HG02973 (cell line): Measurements from ENCODE around the gene LAPTM4A.
"Not testable (repeated sequence)": the region's sequence is repeated elsewhere in the genome, so short reads cannot be mapped to it uniquely, and the experiment has no call there.

ENCODE experiments used
- ATAC-seq: cut with Tn5 transposase; IDR thresholded peaks from one replicate; pipeline ENCODE4 v1.9.1; 2021; ENCODE audit warnings: moderate library complexity; ENCODE audit not compliant: unreplicated experiment

LAPTM4A gene

DNA sequence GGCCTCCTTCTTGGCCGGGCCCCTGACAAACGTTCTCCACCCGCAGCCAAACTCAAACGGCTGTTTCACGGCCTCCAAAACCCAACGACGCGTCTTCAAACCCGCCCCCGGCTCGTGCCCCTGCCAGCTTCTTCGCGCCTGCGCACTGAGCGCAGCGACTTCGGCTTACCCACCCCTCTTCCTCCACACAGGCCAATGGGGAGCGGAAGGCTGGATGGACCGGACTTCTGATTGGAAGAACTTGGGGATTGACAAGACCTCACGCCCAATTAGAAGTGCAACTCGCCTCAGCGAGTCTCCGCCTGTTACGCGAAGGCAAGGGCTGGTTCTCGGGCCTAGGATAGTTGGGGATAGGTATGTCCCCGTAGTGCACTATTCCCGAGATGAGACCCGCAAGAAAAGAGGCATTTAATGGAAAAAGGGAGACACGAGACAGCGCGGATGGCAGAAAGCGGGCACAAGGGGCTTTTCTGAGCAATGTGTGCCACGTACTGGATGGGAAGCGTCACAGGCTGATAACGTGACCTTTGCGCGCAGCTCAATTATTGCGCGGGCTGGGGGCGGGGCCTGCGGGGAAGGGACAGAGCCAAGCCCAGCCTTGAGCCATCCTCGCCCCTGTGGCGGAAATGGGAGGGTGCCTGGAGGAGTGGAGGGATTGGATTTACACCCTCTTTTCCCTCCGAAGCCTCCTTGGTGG lies at the start of gene LAPTM4A:
Gene LAPTM4A (minus strand): TSS at position 97 of the 697 bp plus-strand sequence. CDS start 108 bp downstream, outside the sequence.
- ATAC-seq, result peak; percentile 96

DNA sequence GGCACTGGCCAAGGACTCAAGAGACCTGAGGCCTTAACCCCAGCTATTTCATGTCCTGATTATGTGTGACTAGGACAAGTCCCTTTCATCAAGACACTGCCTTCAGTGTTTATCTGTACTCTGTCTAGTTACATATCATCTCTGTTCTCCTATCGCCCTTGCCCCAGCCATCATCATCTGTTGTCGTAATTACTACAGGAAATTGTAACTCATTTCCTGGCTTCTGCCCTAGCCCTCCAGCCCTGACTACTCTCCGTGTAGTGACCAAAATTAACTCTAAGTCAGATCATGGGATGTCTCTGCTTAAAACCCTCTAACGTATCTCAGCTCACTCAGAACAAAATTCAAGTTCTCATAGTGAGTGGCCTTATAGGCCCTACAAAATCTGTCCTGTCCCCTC lies 49.3 kb upstream of the LAPTM4A start:
- ATAC-seq, result no peak

DNA sequence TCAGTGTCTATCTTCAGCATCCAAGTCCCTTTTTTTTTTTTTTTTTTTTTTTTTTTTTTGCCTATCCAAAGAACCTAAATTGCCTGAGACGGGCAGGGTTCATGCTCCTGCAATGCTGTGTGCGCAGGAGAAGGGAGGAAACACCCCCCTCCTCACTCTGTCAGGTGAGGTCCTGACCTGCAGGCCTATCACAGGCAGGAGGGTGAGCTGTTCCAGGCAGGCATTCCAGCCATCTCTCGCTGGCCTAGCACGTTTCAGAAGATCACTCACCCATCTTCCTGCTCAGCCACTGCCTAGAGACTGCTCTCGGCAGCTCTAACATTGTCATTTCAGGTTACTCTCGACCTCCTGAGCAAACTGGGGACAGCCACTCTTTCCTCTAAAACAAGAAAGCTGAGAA lies 48.4 kb upstream of the LAPTM4A start:
- no peak for ATAC-seq

DNA sequence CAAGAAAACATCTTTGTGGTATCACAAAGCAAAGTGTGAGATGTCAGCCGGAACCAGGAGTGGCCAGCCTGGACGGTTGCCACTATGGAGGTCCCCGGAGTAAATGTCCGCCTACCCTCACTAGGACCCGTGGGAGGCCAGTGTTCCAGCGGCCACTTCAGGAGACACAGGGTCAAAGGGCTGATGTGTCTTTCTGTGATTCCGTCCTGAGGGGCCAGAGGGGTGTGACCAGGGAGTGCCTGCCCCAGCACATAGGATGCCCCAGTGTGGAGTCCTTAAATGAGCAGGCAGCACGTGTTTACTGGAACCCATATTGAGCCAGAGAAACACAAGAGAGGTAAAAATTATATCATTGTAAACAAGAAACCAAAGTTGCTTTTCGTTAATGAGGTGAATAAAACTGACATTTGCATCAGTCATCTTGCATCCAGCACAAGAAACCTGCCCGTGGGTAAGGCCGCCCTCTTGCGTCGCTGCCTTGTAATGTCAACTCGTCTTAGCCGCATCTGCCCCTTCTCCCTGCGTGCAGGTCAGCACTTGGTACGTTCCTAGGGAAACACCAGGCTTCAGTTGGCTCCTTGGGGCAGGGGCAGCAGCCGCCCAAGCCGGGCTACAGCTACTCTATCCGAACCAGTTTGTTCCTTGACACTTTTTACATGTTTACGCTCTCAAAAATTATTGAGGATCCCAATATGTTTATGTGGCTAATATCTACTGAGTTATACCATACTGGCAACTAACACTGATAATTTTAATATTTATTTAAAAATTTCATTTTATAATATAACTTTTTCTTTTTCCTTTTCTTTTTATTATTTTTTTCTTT lies 46.7 kb upstream of the LAPTM4A start:
- peak; percentile 89 for ATAC-seq

DNA sequence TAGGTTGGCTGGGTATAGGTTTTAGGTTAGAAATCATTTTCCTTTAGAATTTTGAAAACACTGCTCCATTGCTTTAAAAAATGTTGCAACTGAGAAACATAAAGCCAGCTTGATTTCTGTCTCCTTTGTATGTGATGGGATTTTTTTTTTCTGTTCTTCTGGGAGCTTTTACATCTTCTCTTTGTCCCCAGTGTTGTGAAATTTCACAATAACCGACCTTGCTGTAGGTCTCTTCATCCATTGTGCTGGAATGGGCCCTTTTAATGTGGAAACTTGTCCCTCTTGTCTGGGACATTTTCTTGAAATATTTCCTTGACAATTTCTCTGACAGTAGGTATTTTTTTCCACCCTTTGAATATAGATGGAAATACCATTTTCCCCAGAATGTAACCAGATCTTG lies 44.0 kb upstream of the LAPTM4A start:
- ATAC-seq, result no peak

DNA sequence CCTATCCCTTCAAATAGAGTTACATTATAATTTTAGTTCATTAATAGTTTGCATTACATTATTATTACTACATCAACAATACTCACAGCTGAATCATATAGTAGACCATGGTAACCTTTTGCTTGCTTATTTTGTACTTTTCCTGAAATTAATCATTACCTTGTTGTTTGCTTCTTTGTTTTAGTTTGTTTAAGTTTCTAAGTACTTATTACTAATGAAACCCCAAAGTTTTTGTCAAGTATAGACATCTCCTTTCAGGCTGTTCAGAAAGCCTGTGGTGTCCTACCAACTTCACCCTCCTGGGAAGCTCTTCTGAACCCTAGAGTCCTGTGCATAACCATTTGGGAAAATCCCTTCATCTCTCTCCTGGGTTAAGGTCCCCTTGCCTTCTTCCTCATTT lies 43.5 kb upstream of the LAPTM4A start:
- no peak for ATAC-seq

DNA sequence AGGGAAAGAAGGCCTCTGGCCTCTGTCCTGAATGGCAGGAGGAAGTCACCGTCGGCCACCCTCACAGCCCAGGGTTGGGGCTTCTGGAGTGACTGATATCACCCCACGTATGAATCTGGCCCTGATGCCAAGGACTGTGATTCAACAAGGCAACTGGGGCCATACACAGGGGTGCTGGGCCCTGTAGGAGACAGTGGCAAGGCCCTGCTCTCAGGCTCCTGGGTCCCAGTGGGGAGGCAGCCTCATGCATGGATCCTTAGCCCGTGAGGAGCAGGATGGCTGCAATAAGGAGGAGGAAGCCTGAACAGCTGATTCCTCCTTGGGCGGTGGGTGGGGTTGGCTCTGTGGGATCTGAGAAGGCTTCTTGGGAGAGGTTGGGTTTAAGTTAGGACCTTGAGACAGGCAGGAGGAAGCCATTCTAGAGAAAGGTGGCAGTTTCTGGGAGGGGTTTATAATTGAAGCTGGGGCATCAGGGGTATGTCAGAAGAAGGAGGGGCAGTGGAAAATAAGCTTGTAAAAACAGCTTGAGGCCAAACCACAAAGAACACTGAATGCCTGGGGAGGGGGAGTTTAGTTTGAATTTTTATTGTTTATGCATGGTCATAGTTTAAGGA lies 42.8 kb upstream of the LAPTM4A start:
- no peak for ATAC-seq

DNA sequence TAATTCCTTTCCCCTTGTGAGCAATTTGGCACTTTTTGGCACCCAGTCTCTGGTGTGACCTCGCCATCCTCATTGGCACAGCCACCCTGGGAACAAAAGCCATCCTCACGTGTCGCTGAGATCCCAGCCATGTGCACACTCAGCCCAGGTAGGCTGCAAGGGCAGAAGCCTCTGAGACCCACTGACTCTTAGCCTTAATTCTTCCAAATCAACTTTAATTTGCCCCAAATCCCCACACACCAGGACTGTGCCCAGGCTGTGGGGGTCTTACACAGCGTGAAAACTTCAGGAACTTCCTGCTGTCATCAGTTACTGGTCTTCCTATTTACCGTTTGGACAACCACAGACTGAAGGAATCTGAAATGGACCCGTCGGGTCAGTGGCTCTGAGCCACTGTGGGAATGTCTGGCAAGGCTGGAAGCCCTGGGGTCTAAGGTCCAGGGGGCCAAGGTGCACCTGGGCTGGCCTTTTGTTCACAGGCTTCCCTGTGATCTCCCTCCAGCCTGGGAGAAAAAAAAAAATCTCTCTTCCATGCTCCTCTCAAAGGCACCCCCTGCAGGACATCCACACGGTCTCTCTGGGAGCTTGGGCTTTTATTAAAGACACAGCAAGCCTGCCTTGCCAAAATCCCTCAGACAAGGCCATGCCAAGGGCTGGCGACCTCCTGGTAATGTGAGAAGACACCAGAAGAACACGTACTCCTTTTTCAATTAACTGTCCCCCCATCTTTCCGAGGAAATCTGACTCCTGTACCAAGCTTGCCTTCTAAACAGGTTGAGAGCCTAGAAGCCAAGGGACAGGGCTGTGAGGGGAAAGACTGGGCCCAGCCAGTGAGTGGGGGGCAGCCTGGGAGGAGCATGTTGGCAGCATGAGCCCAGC lies 42.1 kb upstream of the LAPTM4A start:
- no peak for ATAC-seq

DNA sequence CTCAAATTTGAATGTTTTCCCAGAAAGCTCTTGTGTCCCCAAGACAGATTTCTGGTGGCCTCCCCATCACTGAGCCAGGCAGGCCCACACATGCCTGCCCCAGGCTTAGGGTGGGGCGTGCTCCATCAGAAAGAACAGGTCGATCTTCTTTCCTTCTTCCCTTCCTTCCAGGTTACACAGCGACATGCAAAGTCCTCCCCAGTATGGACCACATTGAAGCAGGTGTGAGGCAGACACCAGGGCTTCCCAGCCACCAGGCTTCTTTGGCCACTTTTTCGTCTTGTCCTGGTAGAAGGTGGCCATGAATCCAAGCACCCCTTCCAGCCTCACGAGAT lies 41.4 kb upstream of the LAPTM4A start:
- no peak for ATAC-seq

DNA sequence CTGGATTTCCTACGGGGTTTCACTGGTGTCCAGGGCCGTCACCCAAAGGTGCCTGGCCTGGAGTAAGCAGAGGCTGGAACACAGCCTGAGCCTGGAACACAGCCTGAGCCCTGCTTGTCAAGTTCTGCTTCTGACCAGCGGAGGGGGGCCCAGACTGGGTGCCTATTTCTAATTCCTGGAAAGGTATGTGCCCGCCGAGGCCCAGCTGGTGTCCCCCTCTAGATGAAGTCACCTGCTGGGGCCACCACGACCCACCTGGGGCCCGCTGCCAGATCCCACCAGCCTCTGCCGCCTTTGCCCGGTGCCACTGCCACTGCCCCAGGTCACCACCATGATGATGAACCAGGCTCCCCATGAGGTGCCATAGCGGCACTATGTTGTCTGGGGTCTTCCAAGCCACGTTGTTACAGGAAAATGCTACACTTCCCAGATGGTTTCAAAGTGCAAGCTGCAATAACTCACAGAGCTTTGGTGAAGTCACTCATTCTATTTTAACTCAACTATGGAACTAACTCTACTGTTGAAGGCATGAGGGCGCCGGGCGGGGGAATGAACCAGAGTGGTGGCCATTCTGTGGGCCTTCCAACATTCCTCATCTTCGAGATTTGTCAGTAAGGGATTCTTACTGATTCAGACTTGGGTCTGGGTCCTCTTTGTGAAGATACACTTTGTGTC lies 40.9 kb upstream of the LAPTM4A start:
- no peak for ATAC-seq

DNA sequence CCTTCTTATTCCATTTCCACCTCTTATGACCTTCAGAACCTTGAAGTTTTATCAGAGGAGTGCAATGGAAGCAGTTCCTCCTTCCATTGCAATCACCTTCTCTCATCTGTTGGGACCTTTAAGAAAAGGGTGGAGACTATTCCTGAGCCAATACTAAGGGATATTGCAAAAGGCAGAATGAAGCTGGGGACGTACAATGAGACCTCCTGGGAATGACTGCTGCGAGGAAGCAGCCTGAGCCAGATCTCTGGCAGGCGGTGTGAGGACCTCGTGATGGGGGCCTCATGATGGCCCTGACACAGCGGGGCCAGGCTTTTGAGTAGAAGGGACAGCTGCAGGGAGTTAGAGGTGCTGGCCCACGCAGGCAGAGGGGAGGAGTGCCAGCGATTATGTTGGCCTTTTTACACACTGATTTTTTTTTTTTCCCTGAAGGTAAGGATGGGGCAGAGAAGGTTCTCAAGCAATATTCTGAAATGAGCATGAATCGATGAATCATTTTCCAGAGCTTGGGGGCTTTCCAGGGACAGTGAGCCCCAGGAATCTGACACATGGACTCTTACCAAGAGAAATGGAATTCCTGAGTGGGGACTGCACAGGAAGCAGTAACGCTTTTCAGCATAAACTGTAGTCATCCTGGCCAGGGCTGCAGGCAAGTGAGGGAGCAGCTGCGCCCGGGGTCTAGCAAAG lies 40.0 kb upstream of the LAPTM4A start:
- no peak for ATAC-seq

DNA sequence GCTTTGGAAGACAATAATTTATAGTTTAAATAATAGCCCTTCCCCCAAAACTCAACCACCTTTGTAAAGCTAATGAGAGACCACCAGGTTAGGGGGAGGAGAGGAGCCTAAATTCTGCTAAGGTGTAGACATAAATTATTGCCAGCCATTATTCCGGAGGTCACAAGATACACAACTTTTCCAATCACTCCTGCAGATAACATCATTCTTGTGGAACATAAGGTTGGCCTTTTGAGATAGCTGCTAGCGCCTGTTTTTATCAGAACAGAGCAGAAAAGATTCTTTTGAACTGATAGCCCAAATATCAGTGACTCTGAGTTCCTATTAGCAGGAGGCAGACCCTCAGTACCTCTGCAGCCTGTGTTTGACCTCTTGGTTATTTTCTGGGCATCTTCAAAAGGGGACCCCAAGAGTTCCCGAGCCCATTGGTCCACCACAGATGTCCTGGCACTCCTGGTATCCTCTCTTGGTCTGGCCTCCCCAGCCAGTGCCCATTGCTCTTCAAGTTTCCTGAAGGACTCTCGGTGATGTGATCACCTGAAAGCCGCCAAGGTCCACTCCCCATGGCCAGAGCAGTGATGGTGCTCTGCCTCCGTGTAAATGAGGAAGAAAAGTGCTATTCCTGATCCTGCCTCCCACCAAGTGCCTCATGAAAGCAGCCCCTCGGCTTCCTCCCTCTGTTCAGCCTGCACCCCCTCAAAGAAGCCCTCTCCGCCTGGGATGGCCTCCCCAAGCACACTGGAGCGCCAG lies 38.5 kb upstream of the LAPTM4A start:
- no peak for ATAC-seq

DNA sequence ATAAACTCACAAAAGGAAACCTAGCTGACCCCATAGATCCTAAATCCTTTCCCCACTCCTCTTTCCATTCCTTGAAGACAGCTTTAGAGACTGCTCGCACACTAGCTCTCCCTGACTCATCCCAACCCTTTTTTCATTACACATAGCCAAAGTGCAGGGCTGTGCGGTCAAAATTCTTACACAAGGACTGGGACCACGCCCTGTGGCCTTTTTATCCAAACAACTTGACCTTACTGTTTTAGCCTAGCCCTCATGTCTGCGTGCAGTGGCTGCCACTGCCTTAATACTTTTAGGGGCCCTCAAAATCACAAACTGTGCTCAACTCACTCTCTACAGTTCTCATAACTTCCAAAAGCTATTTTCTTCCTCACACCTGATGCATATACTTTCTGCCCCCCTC lies 34.5 kb upstream of the LAPTM4A start:
- not testable (repeated sequence) for ATAC-seq

DNA sequence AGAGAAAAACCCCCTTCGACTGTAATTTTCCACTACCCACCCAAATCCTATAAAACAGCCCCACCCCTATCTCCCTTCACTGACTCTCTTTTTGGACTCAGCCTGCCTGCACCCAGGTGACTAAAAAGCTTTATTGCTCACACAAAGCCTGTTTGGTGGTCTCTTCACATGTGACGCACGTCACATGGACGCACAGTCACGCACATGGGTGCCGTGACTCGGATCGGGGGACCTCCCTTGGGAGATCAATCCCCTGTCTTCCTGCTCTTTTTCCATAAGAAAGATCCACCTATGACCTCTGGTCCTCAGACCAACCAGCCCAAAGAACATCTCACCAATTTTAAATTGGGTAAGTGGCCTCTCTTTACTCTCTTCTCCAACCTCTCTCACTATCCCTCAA lies 31.4 kb upstream of the LAPTM4A start:
- ATAC-seq, result not testable (repeated sequence)

DNA sequence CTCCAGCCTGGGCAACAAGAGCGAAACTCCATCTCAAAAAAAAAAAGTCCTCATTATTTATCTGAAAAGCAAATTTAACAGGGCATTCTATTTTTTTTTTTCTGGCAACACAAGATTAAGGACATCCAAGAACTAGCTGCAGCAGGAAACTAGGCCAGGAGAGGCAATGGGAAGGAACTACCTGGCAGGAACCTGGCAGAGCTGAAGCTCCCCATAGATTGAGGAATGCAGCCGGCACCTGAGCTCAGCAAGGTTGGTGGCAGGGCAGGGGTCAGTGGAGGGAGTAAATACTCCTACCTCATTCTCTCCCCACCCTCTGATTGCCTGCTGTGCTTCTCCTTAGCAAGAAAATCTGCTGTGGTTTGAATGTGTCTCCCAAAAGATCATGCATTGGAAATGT lies 30.4 kb upstream of the LAPTM4A start:
- no peak for ATAC-seq

DNA sequence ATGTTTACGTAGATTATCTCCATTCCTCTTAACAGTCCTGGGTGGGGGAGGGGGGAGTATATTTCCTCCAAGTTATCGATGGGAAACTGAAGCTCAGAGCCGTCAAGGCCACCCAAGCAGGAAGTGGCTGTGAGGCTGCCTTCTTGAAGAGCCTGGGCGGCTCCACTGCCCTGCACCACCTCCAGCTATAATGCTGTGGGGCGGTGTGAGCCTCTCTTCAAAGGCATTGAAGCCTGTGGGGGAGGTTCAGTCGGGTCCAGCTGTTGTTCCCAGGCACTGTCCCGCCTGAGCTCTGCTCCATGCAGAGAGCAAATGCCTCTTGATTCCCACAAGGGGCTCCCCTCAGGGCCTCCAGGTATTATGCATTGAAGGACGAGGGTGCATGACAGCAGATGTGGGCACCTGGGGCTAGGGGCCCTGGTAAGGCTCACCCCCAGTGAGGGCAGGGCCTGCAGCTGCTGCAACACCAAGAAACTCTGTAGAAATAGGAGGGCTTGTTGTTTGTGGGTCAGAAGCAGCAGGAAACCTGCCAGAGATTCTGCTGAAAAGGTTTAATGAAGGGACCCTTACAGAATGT lies 29.5 kb upstream of the LAPTM4A start:
- ATAC-seq, result no peak

DNA sequence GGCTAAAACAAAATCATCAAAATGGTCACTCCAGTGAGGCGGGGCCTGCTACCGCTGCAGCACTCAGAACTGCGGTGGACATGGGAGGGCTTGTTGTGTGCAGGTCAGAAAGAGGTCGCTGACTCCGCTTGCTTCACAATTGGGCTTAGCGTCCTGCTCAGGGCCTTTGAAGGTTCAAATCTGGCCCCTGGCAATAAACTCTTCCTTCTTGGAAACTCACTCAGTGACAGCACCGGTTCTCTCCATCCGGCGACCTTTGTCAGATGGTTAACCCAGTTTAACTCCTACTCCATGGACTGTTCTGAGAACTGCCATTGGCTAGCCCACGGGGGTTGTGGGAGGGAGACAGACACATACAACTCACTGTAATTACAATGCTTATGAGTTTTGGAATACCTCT lies 29.0 kb upstream of the LAPTM4A start:
- no peak for ATAC-seq

DNA sequence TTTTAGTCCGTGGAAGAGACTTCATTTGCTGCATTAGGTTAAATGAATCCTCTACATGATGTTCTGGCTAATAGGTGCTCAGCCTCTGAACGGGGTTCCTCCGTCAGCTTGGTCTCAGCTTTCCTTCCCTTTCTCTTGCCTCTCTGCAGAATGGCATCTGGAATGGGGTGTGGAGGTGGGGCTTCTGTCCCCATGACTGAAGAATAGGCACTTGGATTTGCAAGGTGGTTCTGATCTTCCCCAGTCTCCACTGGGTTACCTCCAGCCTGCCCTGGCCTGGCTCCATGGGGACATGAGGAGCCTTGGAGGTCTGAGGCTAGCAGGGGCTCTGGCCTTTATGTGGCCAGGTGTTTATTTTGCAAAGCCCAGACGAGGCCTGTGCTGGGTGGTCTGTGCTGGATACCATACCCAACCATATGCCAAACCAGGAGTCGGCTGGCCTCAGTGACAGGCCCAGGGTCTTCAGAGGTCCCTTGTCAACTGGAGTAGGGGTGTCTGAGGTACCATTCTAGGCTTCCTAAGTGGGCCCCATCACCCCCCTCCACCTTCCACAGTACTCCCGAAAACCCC lies 28.2 kb upstream of the LAPTM4A start:
- ATAC-seq, result no peak
